Stimulated activated CD4-positive, alpha-beta T cell treated with anti-CD3 and anti-CD28 coated beads, TNF-alpha, amount 100 ng/mL, for 24 hours (primary cell): ENCODE measurements around the gene E4F1.

Experiments used
- DNase-seq, 3 experiments: peaks; one replicate each; pipeline ENCODE4 v3.0.0-alpha.2; 2020; ENCODE audit warnings: low read depth in 3 of 3

Gene E4F1

GRCh38 chr16:2273931-2274330 lies 50.5 kb downstream of the E4F1 start:
- DNase-seq: no peak

GRCh38 chr16:2275476-2276367 lies 52.3 kb downstream of the E4F1 start:
- no peak for DNase-seq

GRCh38 chr16:2276368-2277195 lies 53.2 kb downstream of the E4F1 start:
- DNase-seq: no peak

- no peak for DNase-seq
These were observed 54.3 kb downstream of the E4F1 start for GRCh38 chr16:2277466-2278271.

DNA sequence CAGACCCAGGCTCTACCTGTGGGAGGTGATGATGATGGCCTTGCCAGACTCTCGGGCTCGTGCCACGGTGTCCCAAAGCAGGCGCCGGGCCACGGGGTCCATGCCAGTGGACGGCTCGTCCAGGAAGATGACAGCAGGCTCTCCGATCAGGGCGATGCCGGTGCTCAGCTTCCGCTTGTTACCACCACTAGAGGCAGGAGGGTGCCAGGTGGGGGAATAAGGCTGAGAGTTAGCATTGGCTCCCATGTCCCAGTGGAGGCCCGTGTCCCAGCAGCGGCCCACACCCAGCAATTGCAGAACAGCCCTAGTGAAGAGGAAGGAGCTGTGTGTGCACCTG lies 54.8 kb downstream of the E4F1 start:
- no peak for DNase-seq

- no peak for DNase-seq
These were observed 55.8 kb downstream of the E4F1 start for GRCh38 chr16:2278956-2279800.

GRCh38 chr16:2280461-2280860 lies 57.1 kb downstream of the E4F1 start:
- DNase-seq: no peak

DNA sequence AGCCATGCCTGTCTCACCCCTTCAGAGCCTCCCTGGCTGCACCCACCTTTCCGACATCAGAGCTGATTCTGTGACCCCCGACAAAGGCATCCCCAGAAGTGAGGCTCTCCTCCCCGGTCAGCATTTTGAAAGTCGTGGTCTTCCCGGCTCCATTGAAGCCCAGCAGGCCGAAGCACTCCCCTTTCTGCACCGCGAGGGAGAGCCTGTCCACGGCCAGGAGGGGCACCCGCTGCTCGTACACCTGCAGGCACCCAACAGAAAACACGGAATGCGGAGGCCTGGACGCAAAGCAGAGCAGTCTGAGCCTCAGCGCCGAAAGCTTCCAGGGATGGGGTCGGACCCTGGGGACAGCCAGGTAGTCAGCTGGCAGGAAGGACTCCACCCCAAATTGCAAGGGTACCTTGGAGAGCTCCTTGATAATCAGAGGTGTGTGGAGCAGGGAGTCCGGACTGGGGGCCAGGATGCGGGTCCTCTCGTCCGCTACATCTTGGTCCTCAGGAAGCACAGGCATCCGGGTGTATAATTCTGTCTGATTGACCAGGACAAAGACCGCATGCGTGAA lies 57.7 kb downstream of the E4F1 start:
- DNase-seq: no peak

DNA sequence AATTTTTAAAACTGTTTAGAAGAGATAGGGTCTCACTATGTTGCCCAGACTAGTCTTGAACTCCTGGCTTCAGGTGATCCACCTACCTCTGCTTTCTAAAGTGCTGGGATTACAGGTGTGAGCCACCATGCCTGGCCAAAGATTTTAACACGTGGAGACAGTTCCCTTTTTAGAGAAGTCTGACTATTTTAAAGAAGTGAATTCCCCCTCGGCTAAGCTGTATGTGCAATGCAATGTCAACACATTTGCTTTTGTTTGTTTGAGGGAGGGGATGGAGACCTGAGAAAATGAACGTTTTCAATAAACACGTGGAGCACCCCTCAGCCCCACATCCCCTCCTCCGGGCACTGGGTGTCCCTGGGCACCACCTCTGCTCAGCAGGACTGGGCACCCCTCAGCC lies 58.9 kb downstream of the E4F1 start:
- DNase-seq: no peak

DNA sequence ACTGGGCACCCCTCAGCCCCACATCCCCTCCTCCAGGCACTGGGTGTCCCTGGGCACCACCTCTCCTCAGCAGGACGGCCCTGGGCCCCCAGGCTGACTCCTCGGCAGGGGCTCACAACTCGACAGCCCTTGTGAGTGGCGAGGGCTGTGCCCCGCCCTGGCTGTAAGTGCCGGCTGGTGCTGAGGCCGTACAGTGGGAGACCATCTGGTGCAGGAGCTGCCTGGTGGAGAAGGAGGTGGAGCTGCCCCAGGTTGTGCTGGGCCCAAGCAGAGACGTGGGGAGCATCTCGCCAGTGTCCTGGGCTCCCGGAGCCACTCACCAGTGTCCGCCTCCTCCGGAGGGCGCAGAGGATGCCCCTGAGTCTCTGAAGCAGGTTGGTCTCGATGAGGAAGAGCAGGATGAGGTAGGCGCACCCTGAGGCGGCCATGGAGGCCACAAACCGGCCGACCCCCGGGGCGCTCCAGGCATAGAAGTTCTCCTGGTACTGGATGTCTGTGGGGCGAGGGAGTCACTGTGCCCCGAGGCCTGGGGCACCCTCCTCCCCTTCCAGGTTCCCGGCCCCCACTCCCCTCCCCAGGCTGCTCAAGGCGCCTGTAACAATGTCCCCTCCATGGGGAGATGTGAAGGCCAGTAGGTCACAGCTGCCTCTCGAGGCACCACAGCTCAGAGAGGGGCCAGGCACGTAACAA lies 59.6 kb downstream of the E4F1 start:
- no peak for DNase-seq

- no peak for DNase-seq
These were observed 60.8 kb downstream of the E4F1 start for GRCh38 chr16:2284001-2284770.

- no peak for DNase-seq
These were observed 61.6 kb downstream of the E4F1 start for GRCh38 chr16:2284797-2285576.
